Mesenchymal stem cell (in vitro differentiated cells and primary cell): ENCODE measurements around the gene EHD4.

ENCODE experiments used
- DNase-seq: peaks from one replicate; pipeline ENCODE4 v3.0.0-alpha.2; 2013
- H2AFZ ChIP-seq: one replicate; pipeline ENCODE4 v1.6.1; 2013; ENCODE audit warnings: low read depth, mild to moderate bottlenecking, control low read depth, inconsistent platforms, low read length, moderate library complexity
- H2AK5ac ChIP-seq: 2 replicates; pipeline ENCODE4 v1.6.1; 2013; ENCODE audit warnings: low read length, moderate library complexity, mild to moderate bottlenecking, inconsistent platforms; ENCODE audit not compliant: severe bottlenecking
- H2BK120ac ChIP-seq: one replicate; pipeline ENCODE4 v1.6.1; 2013; ENCODE audit warnings: low read depth, mild to moderate bottlenecking, inconsistent platforms, low read length, moderate library complexity
- H2BK12ac ChIP-seq, 2 experiments: one replicate each; pipeline ENCODE4 v1.6.1; 2013; ENCODE audit warnings: inconsistent platforms in 2 of 2, low read length in 2 of 2, mild to moderate bottlenecking in 2 of 2, moderate library complexity in 2 of 2, control low read depth in 1 of 2
- H2BK15ac ChIP-seq: one replicate; pipeline ENCODE4 v1.6.1; 2013; ENCODE audit warnings: mild to moderate bottlenecking, low read depth, inconsistent platforms; ENCODE audit not compliant: poor library complexity, severe bottlenecking
- H2BK5ac ChIP-seq: 2 replicates; pipeline ENCODE4 v1.6.1; 2013; ENCODE audit warnings: low read depth, mild to moderate bottlenecking, low read length, control low read depth, inconsistent platforms; ENCODE audit not compliant: poor library complexity, severe bottlenecking
- H3K14ac ChIP-seq, 2 experiments: one replicate each; pipeline ENCODE4 v1.6.1; 2013; ENCODE audit warnings: inconsistent platforms in 2 of 2, low read length in 2 of 2, control low read depth in 1 of 2, mild to moderate bottlenecking in 1 of 2, moderate library complexity in 1 of 2
- H3K18ac ChIP-seq, 2 experiments: one replicate each; pipeline ENCODE4 v1.6.1; 2013; ENCODE audit warnings: inconsistent platforms in 2 of 2, low read length in 2 of 2, control low read depth in 1 of 2, low read depth in 1 of 2, mild to moderate bottlenecking in 1 of 2
- H3K23ac ChIP-seq, 2 experiments: one replicate each; pipeline ENCODE4 v1.6.1; 2013; ENCODE audit warnings: inconsistent platforms in 2 of 2, low read length in 2 of 2, mild to moderate bottlenecking in 2 of 2, moderate library complexity in 2 of 2, control low read depth in 1 of 2
- H3K27ac ChIP-seq: 2 replicates; pipeline ENCODE4 v1.5.1; 2013; ENCODE audit warnings: mild to moderate bottlenecking, moderate library complexity, low read length, control low read depth, inconsistent platforms; ENCODE audit not compliant: poor library complexity, severe bottlenecking
- H3K27me3 ChIP-seq, 2 experiments: 2 replicates each; pipeline versions ENCODE4 v1.6.1 to v1.7.0; 2013; ENCODE audit warnings: low read length in 2 of 2, mild to moderate bottlenecking in 2 of 2, moderate library complexity in 2 of 2, control low read depth in 1 of 2, inconsistent platforms in 1 of 2; ENCODE audit not compliant: control insufficient read depth in 1 of 2, insufficient read depth in 1 of 2
- H3K36me3 ChIP-seq, 2 experiments: 2 replicates each; pipeline versions ENCODE4 v1.6.1 to v1.7.0; 2013; ENCODE audit warnings: low read length in 2 of 2, control low read depth in 1 of 2, inconsistent platforms in 1 of 2, low read depth in 1 of 2, mild to moderate bottlenecking in 1 of 2; ENCODE audit not compliant: insufficient read depth in 2 of 2, control insufficient read depth in 1 of 2
- H3K4ac ChIP-seq, 2 experiments: one replicate each; pipeline ENCODE4 v1.6.1; 2013; ENCODE audit warnings: inconsistent platforms in 2 of 2, low read length in 2 of 2, mild to moderate bottlenecking in 2 of 2, moderate library complexity in 2 of 2, control low read depth in 1 of 2, low read depth in 1 of 2
- H3K4me1 ChIP-seq: 2 replicates; pipeline ENCODE4 v1.6.1; 2013; ENCODE audit warnings: low read depth, low read length, control low read depth; ENCODE audit not compliant: control insufficient read depth, insufficient read depth
- H3K4me2 ChIP-seq: 2 replicates; pipeline ENCODE4 v1.6.1; 2013; ENCODE audit warnings: low read length, mild to moderate bottlenecking, inconsistent platforms; ENCODE audit not compliant: poor library complexity, severe bottlenecking
- H3K4me3 ChIP-seq, 2 experiments: 2 replicates each; pipeline versions ENCODE4 v1.5.1 to v1.7.0; 2013; ENCODE audit warnings: low read length in 2 of 2, mild to moderate bottlenecking in 2 of 2, control low read depth in 1 of 2, low read depth in 1 of 2; ENCODE audit not compliant: insufficient read depth in 1 of 2
- H3K79me1 ChIP-seq: replicated peaks from 2 replicates; pipeline ENCODE4 v1.6.1; 2013; ENCODE audit warnings: mild to moderate bottlenecking, control low read depth, low read length, inconsistent platforms; ENCODE audit not compliant: poor library complexity, severe bottlenecking
- H3K9ac ChIP-seq: 2 replicates; pipeline ENCODE4 v1.7.0; 2013; ENCODE audit warnings: mild to moderate bottlenecking, low read length, moderate library complexity
- H3K9me3 ChIP-seq: 2 replicates; pipeline ENCODE4 v1.7.0; 2013; ENCODE audit warnings: mild to moderate bottlenecking, low read length; ENCODE audit not compliant: control insufficient read depth
- H4K8ac ChIP-seq: one replicate; pipeline ENCODE4 v1.6.1; 2013; ENCODE audit warnings: inconsistent platforms, mild to moderate bottlenecking, low read length, moderate library complexity
- H4K91ac ChIP-seq: one replicate; pipeline ENCODE4 v1.6.1; 2013; ENCODE audit warnings: mild to moderate bottlenecking, low read length, inconsistent platforms
- WGBS: methylation state at CpG from one replicate; pipeline ENCODE4 v1.1.7; 2013; ENCODE audit warnings: mixed read lengths; 5-methylcytosine and 5-hydroxymethylcytosine counted together

The EHD4 gene

DNA sequence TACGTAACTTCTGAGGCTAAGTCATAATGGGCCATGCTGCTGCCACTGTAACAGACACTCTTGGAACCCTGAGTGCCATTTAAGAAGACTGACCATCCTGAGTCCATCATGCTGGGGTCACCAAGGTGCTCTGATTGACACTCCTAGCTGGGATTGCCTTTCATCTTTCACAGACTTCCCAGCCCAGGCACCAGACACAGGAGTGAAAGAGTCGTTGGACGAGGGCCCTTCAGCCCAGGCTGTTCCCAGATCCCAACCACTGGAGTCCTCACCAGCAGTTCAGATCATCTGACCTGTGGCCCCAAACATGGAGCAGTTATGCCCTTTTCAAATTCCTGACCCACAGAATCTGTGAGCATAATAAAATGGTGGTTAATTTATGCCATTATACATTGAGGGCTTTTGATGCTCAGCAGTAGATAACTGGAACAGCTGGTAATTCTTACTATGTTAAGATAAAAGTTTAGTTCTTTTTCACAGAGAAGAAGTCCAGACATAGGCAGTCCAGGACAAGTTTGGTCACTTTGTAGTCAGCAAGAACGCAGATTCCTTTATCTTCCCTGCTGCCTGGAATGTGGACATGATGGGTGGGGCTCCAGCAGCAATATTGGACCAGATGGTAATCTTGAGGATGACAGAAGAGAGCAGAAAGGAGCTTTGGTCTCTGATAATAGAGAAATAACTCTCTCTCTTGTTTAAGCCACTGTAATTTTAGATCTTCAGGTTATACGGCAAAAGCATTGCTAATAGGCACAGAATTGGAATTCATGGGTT lies 7.3 kb upstream of the EHD4 start:
- Histone ChIP-seq H3K27me3 (peaks cover 0 to 16% of the 10 kb centered on the region in 2 experiments), H3K18ac (no peak overlapping the region), H3K9me3 (no peaks in the 10 kb centered on the region), H3K4me2 (no peak overlapping the region), H4K8ac (no peak overlapping the region), H3K9ac (no peak overlapping the region), H4K91ac (no peak overlapping the region), H3K4me3 (no peak overlapping the region), H3K27ac (no peak overlapping the region), H3K4ac (no peak overlapping the region), H2BK120ac (no peak overlapping the region), H3K4me1 (peaks cover 2% of the 10 kb centered on the region), H2AK5ac (no peak overlapping the region), H2BK12ac (no peak overlapping the region), H2BK15ac (no peak overlapping the region), H3K79me1 (no peaks in the 10 kb centered on the region), H3K23ac (no peak overlapping the region), H2BK5ac (no peak overlapping the region), H3K14ac (no peak overlapping the region), H3K36me3 (no peaks in the 10 kb centered on the region), H2AFZ (no peak overlapping the region)
- DNase-seq: no peak
- 84% methylated on average over 5 of the region's 5 CpGs for WGBS

DNA sequence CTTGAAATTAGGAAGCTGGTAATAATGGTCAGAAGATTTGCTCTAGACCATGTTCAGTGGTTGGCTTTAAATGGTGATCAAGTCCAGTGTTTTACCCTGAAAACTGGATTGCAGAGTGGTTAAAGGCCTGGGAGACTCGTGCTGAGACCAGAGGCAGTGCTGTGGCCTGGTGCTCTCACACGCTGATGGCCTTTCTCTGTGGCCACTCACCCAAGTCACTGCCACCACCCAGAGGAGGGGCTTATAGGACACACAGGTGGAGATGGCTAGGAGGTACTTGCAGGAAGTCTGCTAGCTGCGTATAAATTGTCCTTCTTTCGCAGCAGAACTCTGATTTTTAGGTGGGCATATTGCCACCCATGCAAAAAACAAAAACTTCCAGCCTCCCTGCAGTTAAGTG lies 6.2 kb upstream of the EHD4 start:
- H3K18ac ChIP-seq: no peak overlapping the region
- 92% methylated on average over 2 of the region's 4 CpGs for WGBS
- no peak overlapping the region for H2AFZ ChIP-seq
- H3K4ac ChIP-seq: no peak overlapping the region
- no peak overlapping the region for H3K27ac ChIP-seq
- H4K8ac ChIP-seq: no peak overlapping the region
- H2AK5ac ChIP-seq: no peak overlapping the region
- H3K4me2 ChIP-seq: no peak overlapping the region
- H3K9me3 ChIP-seq: no peaks in the 10 kb centered on the region
- no peak overlapping the region for H3K4me3 ChIP-seq
- H3K14ac ChIP-seq: no peak overlapping the region
- H2BK5ac ChIP-seq: no peak overlapping the region
- no peak overlapping the region for H3K23ac ChIP-seq
- H2BK120ac ChIP-seq: no peak overlapping the region
- peaks cover 2% of the 10 kb centered on the region for H3K4me1 ChIP-seq
- peaks cover 0 to 11% of the 10 kb centered on the region in 2 experiments for H3K27me3 ChIP-seq
- H4K91ac ChIP-seq: no peak overlapping the region
- no peak overlapping the region for H2BK15ac ChIP-seq
- H3K9ac ChIP-seq: no peak overlapping the region
- no peaks in the 10 kb centered on the region for H3K79me1 ChIP-seq
- no peak for DNase-seq
- H3K36me3 ChIP-seq: no peaks in the 10 kb centered on the region
- H2BK12ac ChIP-seq: no peak overlapping the region

DNA sequence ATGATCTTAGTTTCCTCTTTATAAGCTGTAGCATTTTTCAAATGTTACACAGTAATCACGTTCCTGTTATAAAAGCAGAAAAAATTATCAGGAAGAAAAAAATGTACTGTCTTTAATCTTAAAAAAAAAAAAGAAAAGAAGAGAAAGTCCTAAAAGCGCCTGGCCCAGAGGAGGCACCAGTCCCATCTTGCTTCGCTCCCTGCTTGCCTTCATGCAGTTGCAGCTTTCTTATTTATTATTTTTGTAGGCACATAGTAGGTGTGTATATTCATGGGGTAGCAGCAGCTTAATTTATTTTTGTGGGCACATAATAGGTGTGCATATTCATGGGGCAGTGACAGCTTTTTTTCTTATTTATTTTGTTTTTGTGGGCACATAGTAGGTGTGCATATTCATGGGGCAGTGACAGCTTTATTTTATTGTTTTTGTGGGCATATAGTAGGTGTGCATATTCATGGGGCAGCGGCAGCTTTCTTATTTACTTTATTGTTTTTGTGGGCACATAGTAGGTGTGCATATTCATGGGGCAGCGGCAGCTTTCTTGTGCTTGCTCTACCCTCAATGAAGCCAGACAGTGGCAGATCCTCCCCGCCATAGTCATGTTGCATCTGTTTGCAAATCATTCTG lies 5.5 kb upstream of the EHD4 start:
- 90% methylated on average over 5 of the region's 6 CpGs for WGBS
- H3K9me3 ChIP-seq: no peaks in the 10 kb centered on the region
- peaks cover 2% of the 10 kb centered on the region for H3K4me1 ChIP-seq
- no peak overlapping the region for H2AFZ ChIP-seq
- H2BK5ac ChIP-seq: no peak overlapping the region
- no peak overlapping the region for H2AK5ac ChIP-seq
- H4K8ac ChIP-seq: no peak overlapping the region
- H3K9ac ChIP-seq: no peak overlapping the region
- no peak overlapping the region for H3K4me3 ChIP-seq
- H3K27ac ChIP-seq: no peak overlapping the region
- DNase-seq: no peak
- no peak overlapping the region for H4K91ac ChIP-seq
- H3K4ac ChIP-seq: no peak overlapping the region
- no peak overlapping the region for H3K4me2 ChIP-seq
- H3K18ac ChIP-seq: no peak overlapping the region
- H2BK15ac ChIP-seq: no peak overlapping the region
- peaks cover 0 to 11% of the 10 kb centered on the region in 2 experiments for H3K27me3 ChIP-seq
- H3K36me3 ChIP-seq: no peaks in the 10 kb centered on the region
- H2BK120ac ChIP-seq: no peak overlapping the region
- no peak overlapping the region for H3K23ac ChIP-seq
- no peaks in the 10 kb centered on the region for H3K79me1 ChIP-seq
- no peak overlapping the region for H3K14ac ChIP-seq
- H2BK12ac ChIP-seq: no peak overlapping the region

DNA sequence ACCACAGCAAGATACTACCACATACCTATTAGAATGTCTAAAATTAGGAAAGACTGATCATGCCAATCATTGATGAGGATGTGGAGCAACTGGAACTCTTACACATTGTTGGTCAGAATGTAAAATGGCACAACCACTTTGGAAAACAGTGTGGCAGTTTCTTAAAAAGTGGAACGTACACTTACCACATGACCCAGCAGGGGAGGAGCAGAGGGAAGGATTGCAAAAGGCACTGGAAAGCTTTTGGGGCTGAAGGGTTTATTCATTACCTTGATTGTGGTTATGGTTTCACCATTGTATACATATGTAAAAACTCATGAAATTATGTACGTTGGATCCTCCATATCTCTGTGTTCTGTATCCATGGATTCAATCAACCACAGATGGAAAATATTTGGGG lies 3.3 kb upstream of the EHD4 start:
- no peaks in the 10 kb centered on the region for H3K79me1 ChIP-seq
- no peak overlapping the region for H4K91ac ChIP-seq
- H3K4ac ChIP-seq: no peak overlapping the region
- H3K4me2 ChIP-seq: no peak overlapping the region
- DNase-seq: no peak
- no peak overlapping the region for H2AFZ ChIP-seq
- H2BK120ac ChIP-seq: no peak overlapping the region
- peaks cover 0 to 11% of the 10 kb centered on the region in 2 experiments for H3K27me3 ChIP-seq
- H3K4me1 ChIP-seq: peaks cover 2% of the 10 kb centered on the region
- no peak overlapping the region for H2BK15ac ChIP-seq
- no peak overlapping the region for H3K27ac ChIP-seq
- no peak overlapping the region for H2BK5ac ChIP-seq
- no peak overlapping the region for H3K23ac ChIP-seq
- H3K9me3 ChIP-seq: no peaks in the 10 kb centered on the region
- H4K8ac ChIP-seq: no peak overlapping the region
- no peak overlapping the region for H2AK5ac ChIP-seq
- no peak overlapping the region for H3K4me3 ChIP-seq
- WGBS: 50% methylated on average over 1 of the region's 2 CpGs
- no peak overlapping the region for H3K14ac ChIP-seq
- H2BK12ac ChIP-seq: no peak overlapping the region
- no peak overlapping the region for H3K9ac ChIP-seq
- H3K36me3 ChIP-seq: peaks cover 0 to 5% of the 10 kb centered on the region in 2 experiments
- no peak overlapping the region for H3K18ac ChIP-seq
